NCI-H128 (cell line): ENCODE results near the gene TULP4.
"Not testable (repeated sequence)": the region's sequence is repeated elsewhere in the genome, so short reads cannot be mapped to it uniquely, and the experiment has no call there.

ENCODE experiments used
- DNase-seq: peaks from one replicate; lab custom pipeline; 2025; ENCODE audit not compliant: unreplicated experiment; lab: John Stamatoyannopoulos, UW

Gene TULP4

GRCh38 chr6:158464483-158464882 is 152.2 kb downstream of the TULP4 start:
- DNase-seq: no peak

GRCh38 chr6:158465257-158465656 is 153.0 kb downstream of the TULP4 start:
- DNase-seq: no peak

DNA sequence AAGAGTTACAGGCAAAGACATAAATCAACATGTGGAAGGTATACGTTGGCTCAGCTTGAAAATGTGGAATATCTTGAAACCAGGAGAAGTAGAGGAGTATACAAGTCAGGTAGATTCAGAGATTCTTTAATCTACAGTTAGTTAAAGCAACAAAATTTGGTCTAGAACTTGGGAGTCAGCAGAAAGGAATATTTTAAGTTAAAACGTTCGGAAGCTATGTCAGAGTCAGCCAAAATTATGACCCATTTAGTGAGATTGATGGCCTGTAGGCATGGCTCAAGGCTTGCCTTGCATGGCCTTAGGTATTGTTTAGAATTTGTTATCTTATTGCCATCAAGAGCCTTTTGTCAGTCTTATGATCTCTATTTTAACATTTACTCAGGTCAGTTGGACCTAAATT is 153.5 kb downstream of the TULP4 start:
- DNase-seq: no peak

DNA sequence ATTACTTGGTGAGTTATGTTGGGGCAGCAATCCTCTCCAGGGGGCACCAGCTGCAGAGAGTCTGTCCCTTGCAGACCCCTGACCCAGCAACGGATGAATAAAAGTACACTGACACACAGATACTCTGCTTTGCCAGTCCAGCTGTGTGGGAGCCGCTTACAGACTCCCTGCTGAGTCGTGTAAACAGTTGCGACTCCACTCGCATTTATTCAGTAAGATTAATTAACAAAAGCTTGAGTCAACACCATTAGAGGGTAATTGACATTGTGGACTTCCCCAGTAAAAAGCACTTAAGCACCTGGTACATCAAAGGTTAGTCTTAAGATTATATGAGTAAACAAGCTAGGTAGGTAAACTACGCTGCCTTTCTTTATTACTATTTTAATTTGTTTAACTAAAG is 155.7 kb downstream of the TULP4 start:
- DNase-seq: peak; percentile 67

GRCh38 chr6:158468666-158469065 is 156.4 kb downstream of the TULP4 start:
- no peak for DNase-seq

GRCh38 chr6:158470023-158470422 is 157.8 kb downstream of the TULP4 start:
- not testable (repeated sequence) for DNase-seq

DNA sequence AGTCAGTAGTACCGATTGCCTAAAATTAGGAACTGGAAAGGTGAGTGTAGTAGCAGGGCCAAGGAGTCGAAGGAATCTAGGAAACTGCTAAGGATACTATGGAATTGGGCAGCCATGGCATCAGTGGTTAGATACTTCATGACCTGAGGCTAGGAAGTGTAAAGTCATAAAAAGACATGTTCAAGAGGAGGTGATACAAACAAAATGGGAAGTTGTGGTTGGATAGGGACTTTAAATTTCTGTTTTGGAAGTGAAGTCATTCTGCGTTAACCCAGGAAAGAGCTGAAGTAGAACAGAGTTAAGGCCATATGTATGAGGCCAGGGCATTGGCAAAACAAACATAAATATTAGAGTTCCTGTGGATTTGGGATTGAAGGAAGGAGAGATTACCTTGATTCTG is 159.1 kb downstream of the TULP4 start:
- no peak for DNase-seq

GRCh38 chr6:158472447-158472846 is 160.2 kb downstream of the TULP4 start:
- no peak for DNase-seq

GRCh38 chr6:158474961-158475343 is 162.7 kb downstream of the TULP4 start:
- no peak for DNase-seq

- DNase-seq: no peak
Measured at GRCh38 chr6:158475344-158476302, 163.4 kb downstream of the TULP4 start.

- DNase-seq: no peak
Measured at GRCh38 chr6:158476389-158476788, 164.1 kb downstream of the TULP4 start.

- not testable (repeated sequence) for DNase-seq
Measured at GRCh38 chr6:158477722-158478121, 165.5 kb downstream of the TULP4 start.

GRCh38 chr6:158480989-158481388 is 168.7 kb downstream of the TULP4 start:
- DNase-seq: no peak

- no peak for DNase-seq
Measured at GRCh38 chr6:158481690-158482473, 169.6 kb downstream of the TULP4 start.

DNA sequence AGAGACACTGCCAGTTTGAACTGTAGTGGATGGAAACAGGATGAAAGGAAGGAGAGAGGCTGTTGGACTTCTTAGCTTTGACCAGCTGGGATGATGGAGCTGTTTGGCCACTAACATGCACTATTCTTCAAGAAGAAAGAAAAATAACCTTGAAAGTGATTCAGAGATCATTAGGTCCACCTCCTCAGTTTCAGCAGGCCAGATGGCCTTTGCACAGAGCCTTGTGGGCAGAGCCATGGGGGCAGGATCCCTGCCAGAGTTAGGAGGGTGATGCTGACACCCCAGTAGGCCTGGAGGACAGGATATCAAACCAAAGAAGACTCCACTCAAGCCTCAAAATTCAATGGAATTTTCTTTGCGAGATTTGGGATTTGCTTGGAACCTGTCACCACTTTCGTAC is 173.2 kb downstream of the TULP4 start:
- no peak for DNase-seq

DNA sequence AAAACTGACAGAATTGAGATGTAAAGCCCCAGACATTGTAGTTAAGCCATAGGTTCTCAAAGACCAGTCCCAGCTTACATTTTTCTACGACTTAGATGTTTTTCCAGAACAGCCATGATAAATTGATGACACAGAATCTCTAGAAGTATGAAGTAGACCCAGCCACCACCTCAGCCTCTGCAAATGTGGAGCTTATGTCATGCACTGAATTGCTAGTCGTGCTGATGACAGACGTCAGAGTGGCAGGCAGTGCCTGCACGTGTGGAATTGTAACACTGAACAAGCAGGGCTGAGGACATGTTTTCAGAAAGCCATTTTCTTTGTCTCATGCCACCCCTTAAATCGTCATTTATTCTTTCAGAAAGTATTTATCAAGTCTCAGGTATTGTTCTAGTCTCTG is 175.2 kb downstream of the TULP4 start:
- no peak for DNase-seq

DNA sequence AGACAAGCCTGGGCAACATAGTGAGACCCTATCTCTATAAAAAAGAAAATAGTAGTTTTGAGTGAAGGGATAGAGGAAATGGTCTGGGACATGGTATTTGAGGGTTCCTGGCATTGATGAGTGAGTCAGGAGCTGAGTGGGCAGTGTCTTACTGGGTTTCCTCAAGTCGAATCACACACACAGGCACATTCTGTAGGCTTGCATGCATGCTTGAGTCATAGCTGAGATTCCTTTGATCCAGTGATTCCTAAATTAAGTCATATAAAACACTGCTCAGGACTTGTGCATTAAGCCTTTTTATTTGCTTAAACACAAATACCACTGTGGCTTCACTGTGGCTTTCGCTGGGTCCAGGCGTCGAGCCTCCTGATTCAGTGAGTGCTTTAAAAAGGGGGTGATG is 175.8 kb downstream of the TULP4 start:
- no peak for DNase-seq

GRCh38 chr6:158489441-158489840 is 177.2 kb downstream of the TULP4 start:
- no peak for DNase-seq

DNA sequence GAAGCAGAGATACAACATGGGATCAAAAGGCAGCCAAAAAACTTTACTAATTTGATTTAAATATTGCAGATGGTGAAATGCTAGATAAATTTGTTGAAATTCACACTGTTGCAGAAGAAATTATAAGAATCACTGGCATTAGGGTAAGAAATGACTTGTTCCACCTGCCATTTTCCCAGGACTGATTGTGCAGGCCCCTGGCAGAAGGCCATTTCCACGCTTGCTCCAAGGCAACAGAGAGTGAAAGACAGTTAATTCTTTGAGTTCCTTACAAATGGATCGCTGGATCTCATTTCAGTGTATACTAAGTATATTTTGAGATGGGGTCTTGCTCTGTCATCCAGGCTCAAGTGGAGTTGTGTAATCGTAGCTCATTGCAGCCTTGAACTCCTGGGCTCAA is 180.6 kb downstream of the TULP4 start:
- no peak for DNase-seq

GRCh38 chr6:158496700-158497099 is 184.4 kb downstream of the TULP4 start:
- no peak for DNase-seq

DNA sequence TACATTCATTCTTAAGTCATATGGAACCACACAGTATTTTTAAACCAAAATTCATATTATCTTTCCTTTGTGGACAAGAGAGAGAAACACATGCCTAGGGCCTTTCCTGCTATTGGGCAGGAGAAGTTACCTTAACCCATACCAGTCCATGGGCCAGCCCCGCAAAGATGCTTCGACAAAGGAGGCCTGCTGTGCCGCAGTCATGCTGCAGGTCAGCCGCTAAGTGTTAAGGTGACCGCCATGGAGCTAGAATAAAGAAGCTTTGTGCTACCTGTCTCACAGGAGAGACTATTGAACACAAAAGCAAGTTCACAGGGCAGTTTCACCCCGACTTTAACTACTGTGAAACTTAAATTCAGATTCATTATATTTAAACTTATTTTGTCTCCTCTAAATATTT is 185.4 kb downstream of the TULP4 start:
- DNase-seq: no peak

DNA sequence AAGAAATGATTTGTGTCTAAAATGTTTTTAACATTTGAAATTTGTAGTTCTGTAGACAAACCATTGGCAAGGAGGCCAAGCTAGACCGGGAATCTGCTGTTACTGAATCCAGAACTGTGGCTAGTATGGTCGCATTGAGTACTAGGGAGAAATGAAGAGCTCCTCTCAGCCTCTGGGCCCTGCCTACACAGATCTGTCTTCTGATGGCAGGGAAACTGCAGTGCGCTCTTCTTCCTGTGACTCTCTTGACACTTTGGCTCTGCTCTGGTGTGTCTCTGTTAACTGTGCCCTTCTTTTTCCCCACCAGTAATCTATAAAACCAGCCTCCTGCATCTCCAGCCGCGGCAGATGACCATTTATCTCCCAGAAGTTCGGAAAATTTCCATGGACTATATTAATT is 186.1 kb downstream of the TULP4 start:
- no peak for DNase-seq
